ENCODE results near the gene TGM2.

TGM2 gene

GRCh38 chr20:38092915-38093314 lies 72.2 kb downstream of the TGM2 start:
- no peak for DNase-seq (ENCODE audit: low read depth)

- no peak for DNase-seq (ENCODE audit: low read depth)
These were observed 72.7 kb downstream of the TGM2 start for GRCh38 chr20:38092260-38092857.

GRCh38 chr20:38091441-38092216 lies 73.4 kb downstream of the TGM2 start:
- no peak for DNase-seq (ENCODE audit: low read depth)

GRCh38 chr20:38090061-38090460 lies 75.0 kb downstream of the TGM2 start:
- DNase-seq (ENCODE audit: low read depth), result no peak

GRCh38 chr20:38089500-38089899 lies 75.6 kb downstream of the TGM2 start:
- DNase-seq (ENCODE audit: low read depth), result no peak

GRCh38 chr20:38085026-38085425 lies 80.0 kb downstream of the TGM2 start:
- no peak for DNase-seq (ENCODE audit: low read depth)

GRCh38 chr20:38084425-38084951 lies 80.6 kb downstream of the TGM2 start:
- no peak for DNase-seq (ENCODE audit: low read depth)

GRCh38 chr20:38083338-38084048 lies 81.6 kb downstream of the TGM2 start:
- DNase-seq (ENCODE audit: low read depth), result no peak

- no peak for DNase-seq (ENCODE audit: low read depth)
These were observed 82.2 kb downstream of the TGM2 start for GRCh38 chr20:38082894-38083293.

GRCh38 chr20:38081575-38081974 lies 83.5 kb downstream of the TGM2 start:
- no peak for DNase-seq (ENCODE audit: low read depth)

GRCh38 chr20:38079353-38079752 lies 85.7 kb downstream of the TGM2 start:
- DNase-seq (ENCODE audit: low read depth), result no peak

- DNase-seq (ENCODE audit: low read depth), result no peak
These were observed 87.0 kb downstream of the TGM2 start for GRCh38 chr20:38078084-38078483.
